Right cardiac atrium (tissue), 5 donors: ENCODE data around the gene ALKBH5. TPM values are rescaled to one million over a fixed set of nuclear protein-coding genes. Genes with fewer than 3 reads are reported as not detected.
A peak's percentile ranks its signal among the peaks of the same experiment; 100 is the strongest.

ENCODE experiments used
- ATAC-seq, 2 donors: fragments of 200-7000 bp; cut with Tn5 transposase; one replicate each; pipeline versions ENCODE4 v1.8.0 to v1.9.1; 2020; ENCODE audit warnings: moderate library complexity in 2 of 2, mild to moderate bottlenecking in 1 of 2
- DNase-seq, 3 donors: peaks; one replicate each; pipeline ENCODE4 v3.0.0-alpha.2; 2020
- H3K27ac ChIP-seq: one replicate; pipeline ENCODE4 v1.5.1; 2013; ENCODE audit warnings: mild to moderate bottlenecking, low read length, control low read depth, moderate library complexity
- H3K27me3 ChIP-seq: one replicate; pipeline ENCODE4 v1.6.1; 2013; ENCODE audit not compliant: control insufficient read depth, insufficient read depth
- H3K4me1 ChIP-seq: one replicate; pipeline ENCODE4 v1.6.1; 2013; ENCODE audit warnings: low read length; ENCODE audit not compliant: control insufficient read depth, insufficient read depth
- H3K4me3 ChIP-seq: one replicate; pipeline ENCODE4 v1.5.1; 2013; ENCODE audit warnings: low read length, control low read depth
- H3K9me3 ChIP-seq: one replicate; pipeline ENCODE4 v1.6.1; 2013; ENCODE audit warnings: low read length; ENCODE audit not compliant: control insufficient read depth
- WGBS: extraction: QIAGEN DNeasy Blood & Tissue Kit; methylation state at CpG from one replicate; pipeline ENCODE4 v1.1.7; 2013; 5-methylcytosine and 5-hydroxymethylcytosine counted together
- intact Hi-C, 4 donors: fragments of 100-400 bp; cut with DNase I; formaldehyde crosslinking; loops; one replicate each; pipeline versions ENCODE4 v1.11.0 to v1.14.0; 2022 to 2023
- polyA plus RNA-seq: library from polyadenylated mRNA; stranded (reverse); fragments of 200-250 nt; gene quantifications from one replicate; pipeline ENCODE4 v1.2.3, GENCODE V29; 2013
- total RNA-seq, 4 donors: library from RNA; stranded (reverse); fragmentation: NEBNext Ultra II Directional; extraction: Animal tissue kit (Norgen Biotek cat#: 25700); gene quantifications; one replicate each; pipeline ENCODE4 v1.2.1, GENCODE V29; 2021
- donor health status: healthy with polysubstance abuse.
- donor health status: DM: no; HTN: yes; CAD: no.
- donor health status: DM: no; HTN: no; CAD: no.
- donor health status: DM: no; HTN: yes; CAD: no; lungs with severe emphysema.
- donor health status: DM: yes; HTN: yes; CAD: no.

The ALKBH5 gene
- total and polyA plus RNA-seq, 5 donors, result 112 to 195 (median 183) TPM

GRCh38 chr17:18185832-18186626 lies 2.4 kb downstream of the ALKBH5 start:
- peak overlapping the region; percentile 47 for H3K27ac ChIP-seq
- H3K9me3 ChIP-seq, result no peaks in the 10 kb centered on the region
- WGBS, result 37% methylated on average over 10 of the region's 10 CpGs
- intact Hi-C loops, result loop anchor here in 1 of 4 donors (5.0 kb wide), 1 partner anchor 44 kb away; no protein-coding TSS in a partner anchor
- no peak for DNase-seq
- H3K27me3 ChIP-seq, result no peaks in the 10 kb centered on the region
- peaks cover 31% of the 10 kb centered on the region for H3K4me1 ChIP-seq
- H3K4me3 ChIP-seq, result peak overlapping the region; percentile 76
- no peak for ATAC-seq

- peaks cover 36% of the 10 kb centered on the region for H3K4me1 ChIP-seq
- H3K9me3 ChIP-seq, result no peaks in the 10 kb centered on the region
- H3K4me3 ChIP-seq, result peak overlapping the region; percentile 76
- WGBS, result 24% methylated on average over 1 of the region's 1 CpG
- DNase-seq (no peak), ATAC-seq (no peak)
- no peaks in the 10 kb centered on the region for H3K27me3 ChIP-seq
- intact Hi-C loops, result loop anchor here in 1 of 4 donors (5.0 kb wide), 1 partner anchor 44 kb away; no protein-coding TSS in a partner anchor
- H3K27ac ChIP-seq, result peak overlapping the region; percentile 47
These were observed 3.0 kb downstream of the ALKBH5 start for GRCh38 chr17:18186627-18186982.

- H3K27me3 ChIP-seq, result no peaks in the 10 kb centered on the region
- H3K4me3 ChIP-seq, result peak overlapping the region; percentile 76
- no peaks in the 10 kb centered on the region for H3K9me3 ChIP-seq
- H3K4me1 ChIP-seq, result peaks cover 36% of the 10 kb centered on the region
- DNase-seq (no peak), ATAC-seq (no peak)
- intact Hi-C loops, result loop anchor here in 1 of 4 donors (5.0 kb wide), 1 partner anchor 45 kb away; no protein-coding TSS in a partner anchor
- H3K27ac ChIP-seq, result peak overlapping the region; percentile 49
- WGBS, result 10% methylated on average over 2 of the region's 2 CpGs
These were observed 3.6 kb downstream of the ALKBH5 start for GRCh38 chr17:18187226-18187625.

- DNase-seq, result peak in 1 of 3 donors; percentile 54
- intact Hi-C loops, result loop anchor here in 1 of 4 donors (5.0 kb wide), 1 partner anchor 46 kb away; no protein-coding TSS in a partner anchor
- no peaks in the 10 kb centered on the region for H3K9me3 ChIP-seq
- H3K4me3 ChIP-seq, result peak overlapping the region; percentile 76
- 28% methylated on average over 9 of the region's 9 CpGs for WGBS
- no peak for ATAC-seq
- peak overlapping the region; percentile 57 for H3K27ac ChIP-seq
- peaks cover 36% of the 10 kb centered on the region for H3K4me1 ChIP-seq
- H3K27me3 ChIP-seq, result no peaks in the 10 kb centered on the region
These were observed 4.5 kb downstream of the ALKBH5 start for GRCh38 chr17:18187821-18188761.

- Histone ChIP-seq H3K27ac (peak overlapping the region; percentile 84), H3K27me3 (no peaks in the 10 kb centered on the region), H3K9me3 (no peaks in the 10 kb centered on the region), H3K4me3 (no peak overlapping the region), H3K4me1 (peaks cover 45% of the 10 kb centered on the region)
- WGBS, result 29% methylated on average over 3 of the region's 3 CpGs
- ATAC-seq (no peak), DNase-seq (no peak)
- intact Hi-C loops, result no loop called here
These were observed 7.1 kb downstream of the ALKBH5 start for GRCh38 chr17:18190628-18191235.

GRCh38 chr17:18191236-18191667 lies 7.6 kb downstream of the ALKBH5 start:
- H3K4me3 ChIP-seq, result no peak overlapping the region
- intact Hi-C loops, result no loop called here
- ATAC-seq (peak; percentile 47 to 58), DNase-seq (peak; percentile 44 to 67 (median 60))
- no peaks in the 10 kb centered on the region for H3K27me3 ChIP-seq
- H3K9me3 ChIP-seq, result no peaks in the 10 kb centered on the region
- peak overlapping the region; percentile 84 for H3K27ac ChIP-seq
- WGBS, result 17% methylated on average over 3 of the region's 3 CpGs
- peaks cover 42% of the 10 kb centered on the region for H3K4me1 ChIP-seq

- H3K9me3 ChIP-seq, result no peaks in the 10 kb centered on the region
- H3K4me3 ChIP-seq, result no peak overlapping the region
- ATAC-seq (peak in 1 of 2 donors; percentile 18), DNase-seq (peak in 1 of 3 donors; percentile 30)
- H3K27ac ChIP-seq, result no peak overlapping the region
- no peaks in the 10 kb centered on the region for H3K27me3 ChIP-seq
- intact Hi-C loops, result no loop called here
- 79% methylated on average over 2 of the region's 2 CpGs for WGBS
- peaks cover 39% of the 10 kb centered on the region for H3K4me1 ChIP-seq
These were observed 8.3 kb downstream of the ALKBH5 start for GRCh38 chr17:18191967-18192366.

- WGBS, result 83% methylated on average over 4 of the region's 4 CpGs
- Histone ChIP-seq H3K4me1 (peaks cover 41% of the 10 kb centered on the region), H3K9me3 (no peaks in the 10 kb centered on the region), H3K4me3 (no peak overlapping the region), H3K27ac (no peak overlapping the region), H3K27me3 (no peaks in the 10 kb centered on the region)
- DNase-seq (no peak), ATAC-seq (no peak)
- intact Hi-C loops, result no loop called here
These were observed 10.8 kb downstream of the ALKBH5 start for GRCh38 chr17:18194394-18194793.

- no peak for ATAC-seq
- no peaks in the 10 kb centered on the region for H3K27me3 ChIP-seq
- peaks cover 39% of the 10 kb centered on the region for H3K4me1 ChIP-seq
- WGBS, result 61% methylated on average over 4 of the region's 4 CpGs
- no peak overlapping the region for H3K27ac ChIP-seq
- H3K4me3 ChIP-seq, result no peak overlapping the region
- intact Hi-C loops, result no loop called here
- no peak for DNase-seq
- no peaks in the 10 kb centered on the region for H3K9me3 ChIP-seq
These were observed 11.2 kb downstream of the ALKBH5 start for GRCh38 chr17:18194804-18195203.

GRCh38 chr17:18195246-18195645 lies 11.6 kb downstream of the ALKBH5 start:
- no peaks in the 10 kb centered on the region for H3K9me3 ChIP-seq
- 67% methylated on average over 5 of the region's 5 CpGs for WGBS
- no peak for DNase-seq
- intact Hi-C loops, result no loop called here
- H3K27ac ChIP-seq, result no peak overlapping the region
- H3K27me3 ChIP-seq, result no peaks in the 10 kb centered on the region
- peaks cover 38% of the 10 kb centered on the region for H3K4me1 ChIP-seq
- no peak overlapping the region for H3K4me3 ChIP-seq
- no peak for ATAC-seq
